GM12878 (cell line): ENCODE measurements around the gene DYSF. TPM values are rescaled to one million over a fixed set of nuclear protein-coding genes. Genes with fewer than 3 reads are reported as not detected.

Experiments
- ATAC-seq: fragments of 200-7000 bp; cut with Tn5 transposase; 3 replicates; pipeline ENCODE4 v1.9.1; 2020; ENCODE audit warnings: mild to moderate bottlenecking, moderate library complexity
- BruUV-seq: library from RNA; stranded (reverse); fragments of 400-500 nt; replicated peaks from 2 replicates; lab custom pipeline; 2021; lab: Mats Ljungman, UMichigan
- CTCF ChIA-PET: fragments of 300-600 bp; sonication (Branson Sonifier 250); formaldehyde crosslinking; extraction: SDS; loops from one replicate; lab custom pipeline; 2021; ENCODE audit warnings: inconsistent platforms; lab: Yijun Ruan, JAX
- POLR2A ChIA-PET: fragments of 350-600 bp; formaldehyde crosslinking; extraction: SDS; loops from one replicate; lab custom pipeline; 2021; ENCODE audit warnings: inconsistent platforms; lab: Charles Lee
- RAD21 ChIA-PET: fragments of 300-600 bp; sonication (Branson Sonifier 250); formaldehyde crosslinking; loops from one replicate; lab custom pipeline; 2023; ENCODE audit warnings: antibody characterized with exemption; ENCODE audit not compliant: unreplicated experiment; lab: Charles Lee
- SMC1A ChIA-PET: fragments of 300-600 bp; sonication (Branson Sonifier 250); formaldehyde crosslinking; loops from one replicate; lab custom pipeline; 2023; ENCODE audit not compliant: unreplicated experiment, uncharacterized antibody; lab: Charles Lee
- DNase-seq: peaks from one replicate; pipeline ENCODE4 v3.0.0-alpha.2; 2011; ENCODE audit warnings: low read depth, low spot score
- FAIRE-seq: peaks from 3 replicates; lab custom pipeline; 2011; peaks lifted over from hg19 to GRCh38; lab: Jason Lieb, UNC
- H2AFZ ChIP-seq: 2 replicates; pipeline ENCODE4 v1.6.0; 2011; ENCODE audit warnings: low read depth, low read length, control low read depth; ENCODE audit not compliant: control insufficient read depth
- H3K27ac ChIP-seq: 2 replicates; pipeline ENCODE4 v1.5.1; 2011; ENCODE audit warnings: control low read depth; ENCODE audit not compliant: control insufficient read depth, insufficient read depth
- H3K27me3 ChIP-seq, 2 experiments: replicated peaks in 1 of 2; 2 replicates each; pipeline versions ENCODE4 v1.6.0 to v1.6.1; 2011; ENCODE audit warnings: low read length in 1 of 2; ENCODE audit not compliant: control insufficient read depth in 2 of 2, insufficient read depth in 2 of 2
- H3K36me3 ChIP-seq, 2 experiments: 2 replicates each; pipeline ENCODE4 v1.5.1; 2011; ENCODE audit warnings: low read length in 1 of 2; ENCODE audit not compliant: control insufficient read depth in 2 of 2, insufficient read depth in 2 of 2
- H3K4me1 ChIP-seq: 2 replicates; pipeline ENCODE4 v1.6.1; 2011; ENCODE audit warnings: mild to moderate bottlenecking, low read length, moderate library complexity, mixed read lengths; ENCODE audit not compliant: control insufficient read depth, insufficient read depth
- H3K4me2 ChIP-seq: 2 replicates; pipeline ENCODE4 v1.6.0; 2011; ENCODE audit warnings: control low read depth; ENCODE audit not compliant: control insufficient read depth, insufficient read depth
- H3K4me3 ChIP-seq: fragments of 200-600 bp; sonication (generic); 2 replicates; pipeline ENCODE4 v1.5.1; 2016
- H3K79me2 ChIP-seq: 2 replicates; pipeline ENCODE4 v1.6.0; 2011; ENCODE audit warnings: low read length; ENCODE audit not compliant: control insufficient read depth, insufficient read depth
- H3K9ac ChIP-seq: 2 replicates; pipeline ENCODE4 v1.8.0; 2011; ENCODE audit warnings: low read length, control low read depth, mixed read lengths; ENCODE audit not compliant: control insufficient read depth, insufficient read depth
- H3K9me3 ChIP-seq: replicated peaks from 3 replicates; pipeline ENCODE4 v1.5.1; 2011; ENCODE audit warnings: mild to moderate bottlenecking, low read length; ENCODE audit not compliant: control insufficient read depth, insufficient read depth
- H4K20me1 ChIP-seq: 2 replicates; pipeline ENCODE4 v1.6.0; 2011; ENCODE audit not compliant: control insufficient read depth, insufficient read depth
- BCL11A ChIP-seq: IDR thresholded peaks from 2 replicates; pipeline ENCODE4 v1.6.1; 2011; ENCODE audit warnings: low read depth, low read length
- BCLAF1 ChIP-seq: fragments of 450-650 bp; IDR thresholded peaks from 2 replicates; pipeline ENCODE4 v1.6.1; 2017; ENCODE audit warnings: antibody characterized with exemption, mild to moderate bottlenecking, moderate library complexity
- CHD1 ChIP-seq: IDR thresholded peaks from 2 replicates; pipeline ENCODE4 v1.6.1; 2012; ENCODE audit warnings: low read depth, low read length, improper control_type of control experiment
- DPF2 ChIP-seq: fragments of 450-650 bp; IDR thresholded peaks from 2 replicates; pipeline ENCODE4 v1.6.1; 2017; ENCODE audit warnings: mild to moderate bottlenecking
- ESRRA ChIP-seq: IDR thresholded peaks from 2 replicates; pipeline ENCODE4 v1.6.1; 2012; ENCODE audit warnings: mild to moderate bottlenecking, low read length, improper control_type of control experiment
- ETV6 ChIP-seq, 2 experiments: fragments of 450-650 bp in 1 of 2; IDR thresholded peaks in 1 of 2; conservative IDR thresholded peaks in 1 of 2; 2 replicates each; pipeline ENCODE4 v1.6.1; 2014; ENCODE audit warnings: antibody characterized with exemption in 1 of 2, borderline replicate concordance in 1 of 2, low read depth in 1 of 2, mild to moderate bottlenecking in 1 of 2, moderate library complexity in 1 of 2
- JUND ChIP-seq: IDR thresholded peaks from 2 replicates; pipeline ENCODE4 v1.6.1; 2012; ENCODE audit warnings: low read depth, mild to moderate bottlenecking, low read length, improper control_type of control experiment, moderate library complexity
- MAX ChIP-seq: IDR thresholded peaks from 2 replicates; pipeline ENCODE4 v1.6.1; 2012; ENCODE audit warnings: low read depth, low read length, improper control_type of control experiment
- NR2F1 ChIP-seq: fragments of 450-650 bp; conservative IDR thresholded peaks from 2 replicates; pipeline ENCODE4 v1.6.1; 2017; ENCODE audit warnings: mild to moderate bottlenecking
- POLR2AphosphoS2 ChIP-seq: IDR thresholded peaks from 2 replicates; pipeline ENCODE4 v1.6.1; 2011; ENCODE audit warnings: low read depth, mild to moderate bottlenecking, low read length, improper control_type of control experiment, moderate library complexity
- RFX5 ChIP-seq: IDR thresholded peaks from 2 replicates; pipeline ENCODE4 v1.6.1; 2011; ENCODE audit warnings: low read depth, low read length, improper control_type of control experiment
- SKIL ChIP-seq: fragments of 450-650 bp; IDR thresholded peaks from 2 replicates; pipeline ENCODE4 v1.6.1; 2017; ENCODE audit warnings: mild to moderate bottlenecking, low read depth, inconsistent platforms; ENCODE audit not compliant: poor library complexity, severe bottlenecking
- SMC3 ChIP-seq: IDR thresholded peaks from 2 replicates; pipeline ENCODE4 v1.6.1; 2011; ENCODE audit warnings: low read length, improper control_type of control experiment, borderline replicate concordance
- SPI1 ChIP-seq: IDR thresholded peaks from 2 replicates; pipeline ENCODE4 v1.6.1; 2011; ENCODE audit warnings: low read depth, mild to moderate bottlenecking, low read length, moderate library complexity, borderline replicate concordance; ENCODE audit not compliant: insufficient read depth
- SRF ChIP-seq, 2 experiments: IDR thresholded peaks; 2 replicates each; pipeline ENCODE4 v1.6.1; 2011; ENCODE audit warnings: low read depth in 2 of 2, low read length in 2 of 2, mild to moderate bottlenecking in 1 of 2, moderate library complexity in 1 of 2
- TCF7 ChIP-seq: IDR thresholded peaks from 2 replicates; pipeline ENCODE4 v1.6.1; 2014; ENCODE audit warnings: antibody characterized with exemption, borderline replicate concordance
- YY1 ChIP-seq: IDR thresholded peaks from 2 replicates; pipeline ENCODE4 v1.6.1; 2011; ENCODE audit warnings: low read depth, mild to moderate bottlenecking, low read length
- WGBS: methylation state at CpG from one replicate; pipeline ENCODE4 v1.1.6; 2016; ENCODE audit warnings: low lambda C conversion rate; ENCODE audit not compliant: insufficient replicate concordance, insufficient coverage; ENCODE audit errors: missing lambda C conversion rate; 5-methylcytosine and 5-hydroxymethylcytosine counted together
- in situ Hi-C: fragments of 300-500 bp; cut with MboI; formaldehyde crosslinking; loops from 9 replicates; pipeline ENCODE4 v1.14.3; 2018; ENCODE audit warnings: mixed read lengths
- intact Hi-C: fragments of 100-400 bp; cut with micrococcal nuclease; formaldehyde crosslinking; loops from one replicate; pipeline ENCODE4 v1.14.2; 2022; ENCODE audit not compliant: unreplicated experiment
- polyA plus RNA-seq, 11 experiments: library from polyadenylated mRNA; depleted of rRNA in 4 of 11; unstranded in 6 of 11; stranded (reverse) in 5 of 11; fragments of >200 nt; fragmentation: Nextera tagmentation in 4 of 11; fragmentation: Illumina TruSeq in 1 of 11; extraction: Ambion mirVana in 4 of 11; extraction: Trizol in 1 of 11; gene quantifications; 1 replicate in 1 of 11; 2 replicates in 10 of 11; pipeline versions ENCODE4 v1.2.1 to v1.2.3, GENCODE V29; 2011 to 2016; ENCODE audit warnings: inconsistent platforms in 2 of 11, missing spikeins in 2 of 11, low read depth in 1 of 11
- total RNA-seq, 4 experiments: library from RNA; depleted of rRNA in 3 of 4; stranded (reverse); fragments of >200 nt in 3 of 4; fragmentation: Illumina TruSeq in 1 of 4; extraction: Trizol in 1 of 4; gene quantifications; 2 replicates each; pipeline versions ENCODE4 v1.2.1 to v1.2.3, GENCODE V29; 2013 to 2021
- TF ChIP-seq, protein P1 (sequence below): IDR thresholded peaks from 2 replicates; pipeline ENCODE4 v1.6.1; 2011; ENCODE audit warnings: borderline replicate concordance, low read depth, mild to moderate bottlenecking, moderate library complexity, low read length; ENCODE audit not compliant: insufficient read depth, poor library complexity, severe bottlenecking

Gene DYSF
- total and polyA plus RNA-seq, 10 of the 15 experiments (the other 5 are each of a cell fraction or from before 2014, with no cell fraction given), result under 0.01 to 0.15 (median 0.03) TPM; not detected in 7

- in situ Hi-C loops (no loop called here), intact Hi-C loops (no loop called here)
- CTCF ChIA-PET, result no interaction called here
- FAIRE-seq, result no peak
- no peak for ATAC-seq
- H3K27ac ChIP-seq, result no peak overlapping the region
- POLR2A ChIA-PET, result no interaction called here
- no peaks in the 10 kb centered on the region for H3K9me3 ChIP-seq
- H3K4me2 ChIP-seq, result no peak overlapping the region
- no peaks in the 10 kb centered on the region for H4K20me1 ChIP-seq
- DNase-seq, result no peak
- H3K27me3 ChIP-seq, result no peaks in the 10 kb centered on the region
- H3K79me2 ChIP-seq, result no peaks in the 10 kb centered on the region
- WGBS, result 3% methylated on average over 5 of the region's 5 CpGs
- no TSS peak for BruUV-seq
- H3K36me3 ChIP-seq, result no peaks in the 10 kb centered on the region
- H3K9ac ChIP-seq, result no peak overlapping the region
- H3K4me3 ChIP-seq, result no peak overlapping the region
- no peaks in the 10 kb centered on the region for H3K4me1 ChIP-seq
- SMC1A ChIA-PET, result no interaction called here
- H2AFZ ChIP-seq, result no peak overlapping the region
- RAD21 ChIA-PET, result no interaction called here
- TF ChIP-seq YY1 (no peak), NR2F1 (no peak), DPF2 (no peak), TCF7 (no peak), ESRRA (no peak), SKIL (no peak), ETV6 (conservative IDR thresholded peaks at IDR 0.05 in 1 of 2, IDR thresholded peaks at IDR 0.05 in 1 of 2; ENCODE audit: borderline replicate concordance in 1 of 2, low read depth in 1 of 2) (no peak), BCLAF1 (no peak), BCL11A (no peak), POLR2AphosphoS2 (no peak), RFX5 (no peak), MAX (no peak), CHD1 (no peak), SPI1 (no peak), SRF (IDR thresholded peaks at IDR 0.05; ENCODE audit: low read depth in 2 of 2, low read length in 2 of 2) (no peak), JUND (no peak), SMC3 (no peak)
- TF ChIP-seq, protein P1, sequence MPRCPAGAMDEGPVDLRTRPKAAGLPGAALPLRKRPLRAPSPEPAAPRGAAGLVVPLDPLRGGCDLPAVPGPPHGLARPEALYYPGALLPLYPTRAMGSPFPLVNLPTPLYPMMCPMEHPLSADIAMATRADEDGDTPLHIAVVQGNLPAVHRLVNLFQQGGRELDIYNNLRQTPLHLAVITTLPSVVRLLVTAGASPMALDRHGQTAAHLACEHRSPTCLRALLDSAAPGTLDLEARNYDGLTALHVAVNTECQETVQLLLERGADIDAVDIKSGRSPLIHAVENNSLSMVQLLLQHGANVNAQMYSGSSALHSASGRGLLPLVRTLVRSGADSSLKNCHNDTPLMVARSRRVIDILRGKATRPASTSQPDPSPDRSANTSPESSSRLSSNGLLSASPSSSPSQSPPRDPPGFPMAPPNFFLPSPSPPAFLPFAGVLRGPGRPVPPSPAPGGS, result no peak
Measured at GRCh38 chr2:71719520-71720282, 266.3 kb downstream of the DYSF start.
